Fibroblast of upper back skin (primary cell): ENCODE results near the gene LAMA1.
"Not testable (repeated sequence)": the region's sequence is repeated elsewhere in the genome, so short reads cannot be mapped to it uniquely, and the experiment has no call there.

Source experiments
- DNase-seq: peaks from one replicate; pipeline ENCODE4 v3.0.0-alpha.2; 2013

LAMA1 gene

GRCh38 chr18:7117390-7118355, at the start of gene LAMA1:
Gene LAMA1 (minus strand): TSS chr18:7117797. CDS start chr18:7117720, 77 bp downstream.
- no peak for DNase-seq

DNA sequence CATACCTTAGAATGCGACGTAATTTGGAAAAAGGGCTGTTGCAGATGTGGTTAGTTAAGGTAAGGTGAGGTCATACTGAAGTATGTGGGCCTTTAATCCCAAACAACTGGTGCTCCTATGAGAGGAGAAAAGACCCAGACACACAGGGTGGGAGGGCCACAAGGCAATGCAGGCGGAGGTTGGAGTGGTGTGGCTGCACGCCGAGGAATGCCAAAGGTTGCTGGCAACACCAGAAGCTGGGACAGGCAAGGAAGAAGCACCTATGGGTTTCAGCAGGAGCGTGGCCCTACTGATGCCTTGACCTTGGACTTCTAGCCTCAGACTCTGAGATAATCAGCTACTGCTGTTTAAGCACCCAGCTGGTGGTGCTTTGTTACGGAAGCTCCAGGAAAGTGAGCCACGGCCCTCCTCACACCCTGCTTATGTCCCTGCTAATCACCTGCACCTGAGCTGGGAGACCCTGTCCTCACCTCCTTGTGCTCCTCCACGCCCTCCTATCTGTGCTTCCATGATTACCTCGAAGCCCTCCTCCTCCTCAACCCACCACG, 48.3 kb upstream of the LAMA1 start:
- no peak for DNase-seq

GRCh38 chr18:7164323-7165004, 46.9 kb upstream of the LAMA1 start:
- peak; percentile 7 for DNase-seq

- peak; percentile 62 for DNase-seq
Observed at GRCh38 chr18:7158216-7158615, 40.6 kb upstream of the LAMA1 start.

DNA sequence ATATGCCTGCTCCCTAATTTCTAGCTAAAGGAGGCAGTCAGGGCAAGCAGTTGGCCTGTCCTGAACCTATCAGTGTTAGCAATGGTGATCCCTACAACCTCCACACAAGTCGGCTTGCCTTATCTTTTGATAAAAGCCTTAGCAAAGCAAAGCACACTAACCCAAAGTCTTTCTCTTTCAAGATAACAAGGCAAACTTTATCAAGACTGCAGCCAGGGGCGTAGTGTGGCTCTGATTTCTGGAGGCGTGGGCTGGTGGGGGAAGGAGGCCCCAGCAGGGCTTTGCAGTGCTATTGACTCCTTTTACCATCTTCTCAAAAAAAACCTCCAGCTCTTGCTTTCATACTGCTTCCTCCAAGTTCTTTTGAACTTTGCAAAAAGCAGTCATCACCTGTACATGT, 40.2 kb upstream of the LAMA1 start:
- DNase-seq: no peak

GRCh38 chr18:7155887-7156286, 38.3 kb upstream of the LAMA1 start:
- DNase-seq: no peak

DNA sequence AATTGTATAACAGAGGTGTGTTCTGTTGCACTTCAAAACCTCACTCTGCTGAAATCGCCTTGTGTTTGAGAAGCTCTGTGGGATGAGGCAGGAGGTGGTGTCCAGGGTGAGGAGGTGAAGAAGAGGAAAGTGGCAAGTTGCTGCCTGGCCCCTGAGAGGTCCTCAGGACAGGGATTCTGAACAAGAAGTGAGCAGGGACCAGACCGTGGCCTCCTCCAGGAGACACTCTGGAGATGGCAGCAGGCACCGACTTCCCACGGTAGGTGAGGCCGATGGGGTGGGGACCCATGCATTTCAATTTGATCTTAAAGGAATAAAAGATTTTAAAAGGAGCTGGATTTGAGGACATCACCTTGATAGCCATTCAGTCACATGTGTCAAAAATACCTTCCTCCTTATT, 37.5 kb upstream of the LAMA1 start:
- DNase-seq: no peak

GRCh38 chr18:7152440-7152839, 34.8 kb upstream of the LAMA1 start:
- peak; percentile 10 for DNase-seq

- DNase-seq: no peak
Observed at GRCh38 chr18:7147399-7147798, 29.8 kb upstream of the LAMA1 start.

- no peak for DNase-seq
Observed at GRCh38 chr18:7146067-7146466, 28.5 kb upstream of the LAMA1 start.

GRCh38 chr18:7144921-7145320, 27.3 kb upstream of the LAMA1 start:
- not testable (repeated sequence) for DNase-seq

GRCh38 chr18:7141287-7141686, 23.7 kb upstream of the LAMA1 start:
- no peak for DNase-seq

DNA sequence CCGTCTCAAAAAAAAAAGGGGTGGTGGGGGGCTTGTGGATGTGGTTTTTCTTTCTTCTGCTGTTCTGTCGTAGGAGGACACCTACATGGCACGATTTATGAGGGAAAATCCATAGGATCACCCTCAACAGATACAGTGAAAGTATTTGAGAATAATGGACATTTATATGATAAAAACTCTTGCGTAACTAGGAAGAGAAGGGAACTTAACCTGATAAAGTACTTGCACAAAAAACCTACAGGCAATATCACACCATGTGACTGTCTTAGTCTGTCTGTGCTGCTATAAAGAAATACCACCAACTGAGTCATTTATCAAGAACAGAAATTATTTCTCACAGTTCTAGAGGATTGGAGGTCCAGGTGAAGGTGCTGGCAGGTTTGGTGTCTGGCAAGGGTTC, 21.8 kb upstream of the LAMA1 start:
- no peak for DNase-seq

DNA sequence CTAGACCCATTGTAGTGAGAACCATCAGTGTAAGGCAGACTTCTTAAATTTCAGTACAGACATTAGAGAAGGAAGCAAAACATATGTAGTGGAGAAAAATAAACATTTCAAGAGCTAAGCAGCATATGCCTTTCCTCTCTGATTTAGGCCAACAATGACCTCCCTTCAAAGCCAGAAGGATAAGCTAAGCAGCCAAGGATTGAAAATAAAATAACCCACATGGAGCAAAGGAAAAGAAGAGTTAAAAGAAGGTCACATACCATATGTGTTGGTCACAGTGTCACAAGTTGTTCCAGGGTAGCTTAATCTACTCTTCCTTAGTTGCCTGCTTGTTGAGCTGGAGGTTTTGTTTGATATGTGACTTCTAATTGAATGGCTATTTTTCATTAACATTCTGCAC, 15.6 kb upstream of the LAMA1 start:
- peak; percentile 17 for DNase-seq

- DNase-seq: no peak
Observed at GRCh38 chr18:7132356-7133150, 15.0 kb upstream of the LAMA1 start.

- no peak for DNase-seq
Observed at GRCh38 chr18:7122376-7122775, 4.8 kb upstream of the LAMA1 start.

DNA sequence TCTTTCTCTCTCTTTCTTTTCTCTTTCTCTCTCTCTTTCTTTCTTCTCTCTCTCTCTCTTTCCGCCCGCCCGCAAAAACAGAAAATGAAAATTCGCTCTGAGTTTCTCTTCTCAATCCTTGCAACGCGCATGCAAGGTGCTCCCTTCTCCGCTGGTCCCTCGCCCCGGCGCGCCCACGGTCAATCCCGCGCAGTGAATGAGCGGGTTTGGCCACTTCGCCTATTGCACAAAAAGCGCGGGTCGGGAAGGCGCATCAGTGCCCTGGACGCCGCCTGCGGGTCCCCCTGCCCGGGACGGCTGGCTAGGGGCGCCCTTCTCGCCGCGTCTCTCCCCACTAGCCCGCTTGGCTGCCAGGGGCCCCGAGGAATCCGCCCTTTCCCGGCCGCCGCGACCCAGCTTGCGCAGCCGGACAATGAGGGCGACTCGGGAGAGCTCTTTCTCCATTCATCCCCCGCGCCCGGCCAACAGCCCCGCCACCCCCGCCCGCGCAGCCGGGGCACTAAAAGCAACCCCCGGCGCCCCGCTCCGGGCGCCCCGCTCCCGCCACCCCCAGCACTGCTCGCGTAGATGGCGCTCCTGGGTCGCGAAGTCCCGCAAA, 706 bp downstream of the LAMA1 start:
- DNase-seq: no peak

GRCh38 chr18:7116001-7116730, 1.4 kb downstream of the LAMA1 start:
- no peak for DNase-seq

GRCh38 chr18:7112936-7113335, 4.7 kb downstream of the LAMA1 start:
- no peak for DNase-seq

GRCh38 chr18:7111134-7111533, 6.5 kb downstream of the LAMA1 start:
- no peak for DNase-seq

DNA sequence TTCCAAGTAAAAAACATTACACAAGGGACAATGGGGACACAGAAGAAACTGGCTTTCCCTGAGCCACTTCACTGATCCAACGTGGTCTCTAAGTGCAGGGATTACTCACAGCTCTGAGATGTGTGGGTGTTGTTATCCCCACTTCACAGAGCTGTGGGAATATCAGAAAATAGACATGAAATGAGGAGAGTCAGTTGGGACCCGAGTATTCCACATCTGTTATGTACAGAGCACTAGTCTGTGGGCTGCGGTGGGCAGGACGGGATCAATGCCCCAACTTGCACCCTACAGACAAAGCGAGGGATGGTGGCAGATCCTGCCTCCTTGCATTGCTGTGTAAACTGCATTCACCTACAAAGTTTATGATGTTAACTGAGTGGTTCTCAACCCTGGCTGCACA, 11.7 kb downstream of the LAMA1 start:
- DNase-seq: no peak

DNA sequence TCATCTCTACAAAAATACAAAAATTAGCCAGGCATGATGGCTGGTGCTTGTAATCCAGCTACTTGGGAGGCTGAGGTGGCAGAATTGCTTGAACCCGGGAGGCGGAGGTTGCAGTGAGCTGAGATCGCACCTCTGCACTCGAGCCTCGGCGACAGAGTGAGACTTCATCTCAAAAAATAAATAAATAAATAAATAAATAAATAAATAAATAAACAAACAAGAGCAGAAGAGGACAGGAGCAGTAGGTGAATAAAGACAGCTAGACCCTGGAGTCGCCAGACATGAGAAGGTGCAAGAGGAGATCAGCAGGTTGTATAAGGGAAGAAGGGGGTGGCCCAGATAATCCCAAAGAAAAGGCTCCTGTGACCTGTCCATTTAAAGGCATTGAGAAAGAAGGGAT, 12.3 kb downstream of the LAMA1 start:
- DNase-seq: no peak
